Glutamatergic neuron (in vitro differentiated cells): ENCODE data around the gene OR8I2. TPM values are rescaled to one million over a fixed set of nuclear protein-coding genes. Genes with fewer than 3 reads are reported as not detected.
"Not testable (repeated sequence)": the region's sequence is repeated elsewhere in the genome, so short reads cannot be mapped to it uniquely, and the experiment has no call there.

Source experiments
- DNase-seq: peaks from one replicate; pipeline ENCODE4 v3.0.0; 2022
- H3K27ac Mint-ChIP-seq: one replicate; pipeline ENCODE4 v1.8.0; 2020; ENCODE audit warnings: mild to moderate bottlenecking, mixed read lengths, inconsistent platforms; ENCODE audit not compliant: unreplicated experiment
- H3K27me3 Mint-ChIP-seq: one replicate; pipeline ENCODE4 v1.8.0; 2020; ENCODE audit warnings: mild to moderate bottlenecking, moderate library complexity, mixed read lengths, inconsistent platforms; ENCODE audit not compliant: unreplicated experiment
- H3K36me3 Mint-ChIP-seq: one replicate; pipeline ENCODE4 v1.8.0; 2020; ENCODE audit warnings: mild to moderate bottlenecking, mixed read lengths, inconsistent platforms; ENCODE audit not compliant: unreplicated experiment
- H3K4me1 Mint-ChIP-seq: one replicate; pipeline ENCODE4 v1.8.0; 2020; ENCODE audit warnings: mild to moderate bottlenecking, low read depth, mixed read lengths, inconsistent platforms; ENCODE audit not compliant: unreplicated experiment
- H3K4me3 Mint-ChIP-seq: one replicate; pipeline ENCODE4 v1.8.0; 2020; ENCODE audit warnings: mild to moderate bottlenecking, mixed read lengths, inconsistent platforms; ENCODE audit not compliant: unreplicated experiment
- H3K9me3 Mint-ChIP-seq: one replicate; pipeline ENCODE4 v1.8.0; 2020; ENCODE audit warnings: mild to moderate bottlenecking, moderate library complexity, mixed read lengths, inconsistent platforms; ENCODE audit not compliant: unreplicated experiment
- CTCF ChIP-seq: fragments of 200-600 bp; sonication (generic); IDR thresholded peaks from one replicate; pipeline ENCODE4 v1.5.0; 2021; ENCODE audit not compliant: partially characterized antibody, unreplicated experiment
- long read RNA-seq: library from polyadenylated mRNA; unstranded; transcript quantifications from one replicate; pipeline ENCODE4 v2.0.0, GENCODE V29; 2020; ENCODE audit not compliant: unreplicated experiment
- total RNA-seq: library from RNA; stranded (reverse); fragmentation: NEBNext Ultra II Directional; extraction: Animal tissue kit (Norgen Biotek cat#: 25700); gene quantifications from one replicate; pipeline ENCODE4 v1.2.1, GENCODE V29; 2021; ENCODE audit not compliant: unreplicated experiment

The OR8I2 gene
- total RNA-seq, result not detected
- long read RNA-seq, result 0 reads

GRCh38 chr11:56093008-56093407 is at the start of gene OR8I2:
Gene OR8I2, plus strand, starts transcription at chr11:56093308. Its CDS starts 0 bp downstream, at chr11:56093308.
- Mint-ChIP-seq H3K27me3 (no peaks in the 10 kb centered on the region), H3K9me3 (no peaks in the 10 kb centered on the region), H3K36me3 (no peaks in the 10 kb centered on the region), H3K4me1 (no peaks in the 10 kb centered on the region), H3K27ac (no peak within 1 kb of the TSS), H3K4me3 (no peak within 1 kb of the TSS)
- no peak for DNase-seq
- TF ChIP-seq CTCF, result no peak

GRCh38 chr11:56045538-56045937 is 47.6 kb upstream of the OR8I2 start:
- Mint-ChIP-seq H3K9me3 (no peaks in the 10 kb centered on the region), H3K4me3 (no peak overlapping the region), H3K36me3 (no peaks in the 10 kb centered on the region), H3K27ac (no peak overlapping the region), H3K27me3 (no peaks in the 10 kb centered on the region), H3K4me1 (no peaks in the 10 kb centered on the region)
- TF ChIP-seq CTCF, result no peak
- DNase-seq, result no peak

GRCh38 chr11:56048480-56048879 is 44.6 kb upstream of the OR8I2 start:
- Mint-ChIP-seq H3K36me3 (no peaks in the 10 kb centered on the region), H3K4me3 (no peak overlapping the region), H3K27me3 (no peaks in the 10 kb centered on the region), H3K4me1 (no peaks in the 10 kb centered on the region), H3K27ac (no peak overlapping the region), H3K9me3 (no peaks in the 10 kb centered on the region)
- TF ChIP-seq CTCF, result no peak
- no peak for DNase-seq

DNA sequence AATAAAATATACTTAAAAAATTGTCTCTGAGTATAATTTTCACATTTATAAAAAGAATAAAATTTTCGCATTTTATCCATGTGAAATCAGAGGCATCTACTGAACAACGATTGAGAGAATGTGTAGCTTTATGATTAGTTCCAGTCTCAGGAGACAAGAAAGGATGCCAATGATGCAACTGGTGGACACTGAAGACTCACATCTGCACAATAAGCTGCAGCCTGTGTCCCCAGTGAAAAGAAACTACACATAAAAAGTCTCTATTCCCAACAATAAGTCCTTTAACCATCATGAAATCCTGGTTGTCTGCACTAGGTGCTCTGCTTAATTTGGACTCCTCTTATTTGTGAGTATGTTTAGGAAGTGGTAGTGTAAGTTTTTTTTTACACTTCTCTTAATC is 43.6 kb upstream of the OR8I2 start:
- Mint-ChIP-seq H3K9me3 (no peaks in the 10 kb centered on the region), H3K4me1 (no peaks in the 10 kb centered on the region), H3K36me3 (no peaks in the 10 kb centered on the region), H3K27me3 (no peaks in the 10 kb centered on the region), H3K4me3 (no peak overlapping the region), H3K27ac (no peak overlapping the region)
- TF ChIP-seq CTCF, result no peak
- DNase-seq, result no peak

GRCh38 chr11:56056366-56056765 is 36.7 kb upstream of the OR8I2 start:
- not testable (repeated sequence) for H3K27ac Mint-ChIP-seq, H3K27me3 Mint-ChIP-seq, DNase-seq, H3K36me3 Mint-ChIP-seq, H3K4me1 Mint-ChIP-seq, H3K4me3 Mint-ChIP-seq, H3K9me3 Mint-ChIP-seq

GRCh38 chr11:56057661-56058237 is 35.4 kb upstream of the OR8I2 start:
- H3K27me3 Mint-ChIP-seq, H3K4me1 Mint-ChIP-seq, H3K4me3 Mint-ChIP-seq, H3K27ac Mint-ChIP-seq, DNase-seq, H3K36me3 Mint-ChIP-seq, H3K9me3 Mint-ChIP-seq: not testable (repeated sequence)

DNA sequence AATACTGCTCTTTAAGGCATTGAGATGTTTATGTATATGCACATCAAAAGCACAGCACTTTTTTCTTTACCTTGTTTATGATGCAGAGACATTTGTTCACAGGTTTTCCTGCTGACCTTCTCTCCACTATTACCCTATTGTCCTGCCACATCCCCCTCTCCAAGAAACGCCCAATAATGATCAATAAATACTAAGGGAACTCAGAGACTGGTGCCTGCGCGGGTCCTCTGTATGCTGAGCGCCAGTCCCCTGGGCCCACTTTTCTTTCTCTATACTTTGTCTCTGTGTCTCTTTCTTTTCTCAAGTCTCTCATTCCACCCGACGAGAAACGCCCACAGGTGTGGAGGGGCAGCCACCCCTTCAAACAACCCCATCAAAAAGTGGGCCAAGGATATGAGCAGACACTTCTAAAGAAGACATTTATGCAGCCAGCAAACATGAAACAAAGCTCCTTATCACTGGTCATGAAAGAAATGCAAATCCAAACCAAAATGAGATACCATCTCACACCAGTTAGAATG is 34.8 kb upstream of the OR8I2 start:
- H3K9me3 Mint-ChIP-seq, H3K36me3 Mint-ChIP-seq, DNase-seq, H3K4me3 Mint-ChIP-seq, H3K27me3 Mint-ChIP-seq, H3K4me1 Mint-ChIP-seq, H3K27ac Mint-ChIP-seq: not testable (repeated sequence)
